GM21423 (cell line): Measurements from ENCODE around the gene CEP131.
"Not testable (repeated sequence)": the region's sequence is repeated elsewhere in the genome, so short reads cannot be mapped to it uniquely, and the experiment has no call there.

ENCODE experiments used
- ATAC-seq: cut with Tn5 transposase; IDR thresholded peaks from one replicate; pipeline ENCODE4 v1.9.1; 2021; ENCODE audit warnings: mild to moderate bottlenecking, moderate library complexity; ENCODE audit not compliant: unreplicated experiment

CEP131 gene

DNA sequence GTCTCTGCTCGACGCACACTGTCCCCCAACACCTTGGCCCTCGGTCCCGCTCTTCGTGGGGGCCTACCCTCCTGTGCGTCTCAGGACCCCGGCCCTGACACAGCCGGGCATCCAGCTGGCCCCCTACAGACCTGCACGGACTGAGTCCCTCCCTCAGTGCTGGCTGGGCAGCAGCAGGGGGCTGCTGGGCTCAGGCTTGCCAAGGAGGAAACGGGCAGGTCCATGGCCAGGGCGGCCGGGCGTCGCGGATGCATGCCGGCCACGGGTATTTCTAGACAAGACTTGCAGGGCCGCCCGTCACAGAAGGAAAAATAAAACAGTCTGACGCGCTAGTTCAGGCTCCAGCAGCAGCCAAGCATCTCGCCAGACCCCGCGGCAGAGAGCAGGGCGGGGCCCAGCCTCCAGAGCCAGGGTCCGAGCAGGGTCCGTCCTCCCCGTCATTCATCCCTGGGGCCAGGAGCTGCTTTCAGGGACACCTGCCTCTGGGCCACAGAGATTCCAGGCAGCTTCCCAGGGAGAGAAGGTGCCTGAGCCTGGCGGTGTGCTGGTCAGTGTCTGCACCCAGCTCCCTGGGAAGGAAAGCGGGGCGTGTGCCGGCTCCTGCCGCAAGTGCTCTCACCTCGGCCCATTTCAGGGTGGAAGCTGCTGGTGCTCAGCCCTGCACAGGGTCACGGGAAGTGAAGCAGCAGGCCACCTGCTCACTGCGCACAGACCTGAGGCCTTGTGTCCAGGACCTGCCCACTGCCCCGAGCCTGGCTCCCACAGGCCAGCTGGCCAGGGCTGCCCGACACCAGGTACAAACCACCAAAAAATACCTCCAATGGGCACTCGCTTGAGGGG, 64.7 kb downstream of the CEP131 start:
- ATAC-seq: no peak

GRCh38 chr17:81156866-81157805, 65.6 kb downstream of the CEP131 start:
- no peak for ATAC-seq

DNA sequence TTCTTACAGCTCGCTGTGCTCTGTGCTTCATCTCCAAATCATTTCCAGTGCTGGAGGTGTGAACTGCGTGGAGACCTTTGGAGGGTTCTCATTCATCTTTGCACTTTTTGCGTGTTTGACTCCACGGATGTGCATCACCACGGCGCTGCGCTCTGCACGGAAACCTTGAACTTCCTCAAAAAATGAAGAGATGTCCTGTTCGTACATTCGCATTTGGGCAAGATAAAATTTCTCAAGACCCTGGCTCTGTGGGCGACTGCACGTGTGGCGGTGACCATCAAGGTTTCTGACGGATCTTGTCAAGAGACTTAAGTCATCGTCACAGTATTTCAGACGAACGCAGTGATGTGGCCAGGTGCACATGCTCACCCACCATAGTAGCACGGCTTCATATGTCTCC, 67.8 kb downstream of the CEP131 start:
- no peak for ATAC-seq

DNA sequence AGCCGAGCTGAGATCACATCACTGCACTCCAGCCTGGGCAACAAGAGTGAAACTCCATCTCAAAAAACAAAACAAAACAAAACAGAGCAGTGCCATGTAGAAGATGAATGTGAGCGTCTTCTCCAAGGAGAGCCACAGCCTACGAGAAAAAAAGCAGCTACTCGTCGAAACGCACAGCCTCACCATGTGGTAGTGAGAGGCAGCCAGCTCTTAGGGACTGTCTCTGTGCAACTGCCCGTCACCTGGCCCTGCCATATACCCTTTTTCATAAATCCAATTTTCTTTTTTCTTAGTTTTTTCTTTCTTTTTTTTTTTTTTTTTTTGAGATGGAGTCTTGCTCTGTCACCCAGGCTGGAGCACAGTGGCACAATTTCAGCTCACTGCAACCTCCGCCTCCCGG, 68.7 kb downstream of the CEP131 start:
- ATAC-seq: not testable (repeated sequence)

DNA sequence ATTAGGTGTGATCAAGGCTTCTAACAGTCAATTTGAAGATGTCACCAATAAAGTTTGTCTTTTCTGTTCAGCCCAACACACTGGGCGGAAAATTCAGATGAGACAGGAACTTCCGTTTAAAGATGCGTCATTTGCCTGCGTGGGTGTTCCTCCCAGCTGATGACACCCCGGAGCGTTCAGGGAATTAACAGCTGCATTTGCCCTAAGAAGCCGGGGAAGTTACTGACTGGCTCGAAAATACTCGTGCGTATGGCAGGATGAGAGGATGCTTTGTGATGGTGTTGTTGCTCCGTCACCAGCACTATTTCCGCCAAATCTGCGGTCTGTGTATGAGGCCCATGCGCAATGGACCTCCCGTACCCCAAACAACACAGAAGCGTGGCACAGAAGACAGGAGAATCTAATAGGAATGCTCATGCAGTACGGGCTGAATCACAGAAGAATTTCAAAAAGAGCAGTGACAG, 69.4 kb downstream of the CEP131 start:
- no peak for ATAC-seq

- no peak for ATAC-seq
These were observed 70.4 kb downstream of the CEP131 start for GRCh38 chr17:81152288-81152828.

DNA sequence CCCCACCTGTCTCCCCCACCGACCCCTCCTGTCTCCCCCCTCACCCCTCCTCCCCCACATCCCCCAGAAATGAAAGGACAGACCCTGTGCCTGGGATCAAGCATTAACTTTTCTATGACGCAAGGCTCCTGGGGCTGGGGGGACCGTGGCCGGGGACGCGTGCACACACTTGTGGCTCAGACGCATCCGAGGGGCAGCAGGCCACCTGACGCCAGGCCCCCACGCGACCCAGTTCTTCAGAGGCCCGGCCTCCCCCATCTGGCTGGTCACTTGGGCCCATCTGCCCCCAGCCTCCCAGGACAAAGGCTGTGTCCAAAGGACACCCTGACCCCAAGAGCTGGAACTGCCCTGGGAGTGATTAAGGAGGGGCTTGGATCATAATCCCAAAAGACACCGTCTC, 71.5 kb downstream of the CEP131 start:
- no peak for ATAC-seq

- ATAC-seq: no peak
These were observed 72.2 kb downstream of the CEP131 start for GRCh38 chr17:81150377-81151077.

- no peak for ATAC-seq
These were observed 73.7 kb downstream of the CEP131 start for GRCh38 chr17:81148986-81149533.

- ATAC-seq: no peak
These were observed 74.2 kb downstream of the CEP131 start for GRCh38 chr17:81148571-81148970.

DNA sequence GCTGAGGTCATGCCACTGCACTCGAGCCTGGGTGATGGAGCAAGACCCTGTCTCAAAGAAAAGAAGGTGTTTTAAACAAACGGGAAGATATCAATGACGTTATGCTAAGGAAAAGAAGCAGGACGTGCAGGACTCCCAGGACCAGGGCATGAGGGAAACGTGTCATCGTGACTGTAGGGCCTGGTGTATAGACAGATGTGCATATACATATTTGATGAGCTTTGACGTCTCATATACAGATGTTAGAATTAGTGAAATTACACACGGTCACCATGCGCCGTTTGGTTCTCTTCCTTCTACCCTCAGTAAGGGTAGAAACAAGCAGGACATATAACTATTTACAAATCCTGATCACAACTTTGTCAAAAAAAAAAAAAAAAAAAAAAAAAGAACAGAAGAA, 75.1 kb downstream of the CEP131 start:
- ATAC-seq: no peak

DNA sequence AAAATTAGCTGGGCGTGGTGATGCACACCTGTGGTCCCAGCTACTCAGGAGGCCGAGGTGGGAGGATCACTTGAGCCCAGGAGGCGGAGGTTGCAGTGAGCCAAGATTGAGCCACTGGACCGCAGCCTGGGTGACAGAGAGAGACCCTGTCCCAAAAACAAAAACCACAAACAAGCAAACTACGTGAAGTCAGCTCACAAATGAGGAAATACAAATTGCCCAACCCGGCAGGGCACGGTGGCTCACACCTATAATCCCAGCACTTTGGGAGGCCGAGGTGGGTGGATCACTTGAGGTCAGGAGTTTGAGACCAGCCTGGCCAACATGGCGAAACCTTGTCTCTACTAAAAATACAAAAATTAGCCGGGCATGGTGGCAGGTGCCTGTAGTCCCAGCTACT, 76.6 kb downstream of the CEP131 start:
- ATAC-seq: not testable (repeated sequence)

DNA sequence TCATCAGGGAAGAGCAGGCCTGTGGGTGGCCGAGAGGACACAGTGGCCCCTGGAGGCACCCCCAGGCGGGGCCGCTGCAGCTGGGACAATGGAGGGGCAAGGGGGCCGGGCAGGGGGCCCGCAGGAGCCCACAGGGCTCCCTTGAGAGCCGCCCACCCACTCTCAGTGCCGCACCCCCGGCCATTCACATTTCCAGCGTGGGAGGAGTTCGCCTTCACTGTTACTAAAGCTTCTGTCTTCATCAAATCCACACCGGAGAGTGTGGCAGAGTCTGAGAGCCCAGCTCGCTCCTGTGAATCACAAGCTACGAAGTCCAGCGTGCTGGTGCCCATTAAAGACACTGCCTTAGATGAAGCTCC, 78.4 kb downstream of the CEP131 start:
- ATAC-seq: no peak

- no peak for ATAC-seq
These were observed 78.9 kb downstream of the CEP131 start for GRCh38 chr17:81143717-81144422.

DNA sequence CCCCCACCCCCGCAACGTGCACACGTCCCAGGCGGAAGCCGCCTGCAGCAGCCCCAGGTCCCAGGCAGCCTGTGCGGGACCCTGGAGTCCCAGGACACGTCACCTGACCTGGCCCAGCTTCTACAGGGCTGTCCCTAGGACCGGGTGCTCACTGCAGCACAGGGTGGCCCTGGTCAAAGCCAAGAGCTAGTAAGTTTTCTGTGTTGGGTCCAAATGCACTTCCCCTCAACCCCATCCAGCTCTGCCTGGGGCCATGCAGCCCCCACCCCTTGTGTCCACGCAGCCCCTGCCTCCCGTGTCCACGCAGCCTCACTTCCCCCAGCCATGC, 79.6 kb downstream of the CEP131 start:
- no peak for ATAC-seq

- no peak for ATAC-seq
These were observed 80.2 kb downstream of the CEP131 start for GRCh38 chr17:81142301-81143199.

DNA sequence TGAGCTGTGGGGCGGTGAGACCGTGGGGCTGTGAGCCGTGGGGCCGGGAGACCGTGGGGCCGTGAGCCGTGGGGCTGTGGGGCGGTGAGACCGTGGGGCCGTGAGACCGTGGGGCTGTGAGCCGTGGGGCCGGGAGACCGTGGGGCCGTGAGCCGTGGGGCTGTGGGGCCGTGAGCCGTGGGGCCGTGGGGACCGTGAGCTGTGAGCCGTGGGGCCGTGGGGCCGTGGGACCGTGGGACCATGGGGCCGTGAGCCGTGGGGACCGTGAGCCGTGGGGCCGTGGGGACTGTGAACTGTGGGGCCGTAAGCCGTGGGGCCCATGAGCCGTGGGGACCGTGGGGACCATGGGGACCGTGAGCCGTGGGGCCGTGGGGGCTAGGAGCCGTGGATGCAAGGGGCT, 82.1 kb downstream of the CEP131 start:
- no peak for ATAC-seq

DNA sequence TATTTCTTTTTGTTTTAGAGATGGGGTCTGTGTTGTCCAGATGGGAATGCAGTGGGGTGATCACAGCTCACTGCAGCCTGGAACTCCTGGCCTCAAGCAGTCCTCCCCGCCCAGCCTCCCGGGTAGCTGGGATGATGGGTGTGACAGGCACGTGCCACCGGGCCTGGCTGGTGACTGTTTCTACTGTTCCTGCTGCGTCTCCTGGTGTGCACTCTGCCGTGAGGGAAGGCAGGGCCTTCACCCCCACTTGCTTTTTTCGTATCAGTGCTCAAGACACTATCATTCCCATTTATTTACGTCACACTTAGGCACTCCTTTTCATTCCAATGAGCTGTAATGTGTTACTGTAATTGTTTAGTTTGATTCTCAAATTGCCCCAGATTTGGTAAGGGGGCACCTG, 82.7 kb downstream of the CEP131 start:
- ATAC-seq: no peak
